RWPE1 (cell line): ENCODE measurements around the gene CCDC102A.

Source experiments
- CTCF ChIA-PET: fragments of 350-600 bp; sonication (Branson Sonifier 250); formaldehyde crosslinking; extraction: SDS; loops from one replicate; lab custom pipeline; 2021; lab: Yijun Ruan, JAX
- POLR2A ChIA-PET: fragments of 400-600 bp; formaldehyde crosslinking; extraction: SDS; loops from one replicate; lab custom pipeline; 2020; ENCODE audit warnings: antibody characterized with exemption; ENCODE audit not compliant: low non-redundant PET; lab: Yijun Ruan, JAX
- DNase-seq: peaks from one replicate; pipeline ENCODE4 v3.0.0; 2012; ENCODE audit warnings: low spot score
- H3K27ac ChIP-seq: fragments of 450-650 bp; 2 replicates; pipeline ENCODE4 v1.5.1; 2017
- CTCF ChIP-seq: fragments of 450-650 bp; conservative IDR thresholded peaks from 2 replicates; pipeline ENCODE4 v1.5.1; 2017; ENCODE audit warnings: low read depth, mild to moderate bottlenecking

Gene CCDC102A

GRCh38 chr16:57476546-57477410, 59.6 kb downstream of the CCDC102A start:
- no peak for TF ChIP-seq CTCF
- CTCF ChIA-PET: no interaction called here

DNA sequence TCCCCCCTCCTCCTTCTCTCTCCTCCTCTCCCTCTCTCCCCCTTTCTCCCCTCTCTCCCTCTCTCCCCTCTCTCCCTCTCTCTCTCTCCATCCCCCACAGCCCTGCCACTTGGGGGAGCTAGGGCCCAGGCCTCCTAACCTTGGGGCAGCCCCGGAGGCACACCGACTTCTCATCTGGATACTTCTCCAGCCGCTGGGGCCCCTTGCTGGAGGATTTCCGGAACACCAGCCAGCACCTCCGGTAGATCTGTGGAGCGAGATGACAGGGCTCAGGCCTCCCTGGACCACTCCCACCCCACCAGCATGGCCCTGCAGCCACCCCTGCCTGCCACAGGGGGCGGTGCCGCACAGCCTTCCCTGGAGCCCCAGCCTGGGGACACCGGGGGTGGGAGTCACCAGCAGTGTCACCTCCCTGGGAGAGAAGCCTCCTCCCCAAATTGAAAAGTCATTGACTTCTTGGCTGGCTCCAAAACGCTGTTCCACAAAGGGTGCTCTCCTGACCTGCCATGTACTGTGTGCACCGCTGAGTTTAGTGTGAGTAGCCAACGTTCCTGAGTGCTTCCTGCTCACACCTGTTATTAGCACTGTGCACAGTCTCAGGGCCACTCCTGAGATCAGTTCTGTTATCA, 60.5 kb downstream of the CCDC102A start:
- TF ChIP-seq CTCF: peak; percentile 21; the same call in 1 of the 2 replicates
- H3K27ac ChIP-seq: no peak overlapping the region
- DNase-seq: no peak
- ChIA-PET POLR2A (no interaction called here), CTCF (interaction anchor here (1.1 to 1.2 kb wide), 2 partner anchors 8 to 13 kb away, joined by 3 to 7 read pairs; partner anchors contain the start of gene POLR2C)

More at GRCh38 chr16:57476546-57477410, 59.6 kb downstream of the CCDC102A start:
- H3K27ac ChIP-seq: no peak overlapping the region
- DNase-seq: no peak
- POLR2A ChIA-PET: no interaction called here

DNA sequence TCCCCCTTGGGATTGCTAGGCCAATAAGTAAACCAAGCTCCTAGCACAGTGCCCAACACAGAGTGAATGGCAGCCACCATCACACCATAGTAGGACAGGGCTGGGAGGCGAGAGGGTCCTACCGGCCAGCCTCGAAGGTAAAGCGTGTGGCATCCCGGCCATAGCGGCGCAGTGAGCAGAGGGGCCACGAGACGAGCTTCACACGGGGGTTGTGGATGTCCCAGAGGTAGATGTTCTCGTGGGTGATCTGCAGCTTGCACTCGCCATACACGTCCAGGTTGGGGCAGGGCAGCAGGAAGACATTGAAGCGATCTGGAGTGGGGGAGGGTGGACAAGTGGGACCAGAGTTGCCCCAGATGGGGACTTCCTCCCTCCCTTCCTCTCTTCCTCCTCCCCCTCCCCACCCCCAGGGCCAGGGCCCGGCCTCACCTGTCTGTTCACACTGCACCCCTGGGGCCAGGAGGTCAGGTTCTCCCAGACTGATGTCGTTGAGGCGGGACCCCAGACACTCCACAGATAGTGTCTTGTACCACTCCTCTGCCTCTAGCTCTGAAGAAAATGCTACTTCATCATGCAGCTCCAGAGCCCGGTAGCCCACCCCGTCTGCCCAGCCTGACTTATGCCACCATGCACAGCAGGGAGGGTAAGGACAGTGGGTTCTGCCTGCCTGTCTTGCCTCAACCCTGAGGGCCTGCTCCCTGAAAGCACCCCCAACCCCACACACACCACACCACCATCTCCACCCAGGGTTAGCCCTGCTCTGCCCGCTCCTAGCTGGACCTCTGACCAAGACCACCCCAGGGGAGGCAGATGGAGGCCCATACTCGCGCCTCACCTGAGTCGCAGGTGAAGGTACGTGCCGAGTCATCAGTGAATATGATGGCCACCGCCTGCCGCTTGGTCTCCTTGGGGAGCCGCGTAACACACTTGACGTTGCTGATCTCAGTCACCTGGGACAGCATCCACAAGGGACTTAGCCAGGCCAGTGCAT, 61.4 kb downstream of the CCDC102A start:
- TF ChIP-seq CTCF: no peak
- H3K27ac ChIP-seq: 0 out of 2 replicates have a peak overlapping the region, but pooled peaks have one; percentile 9
- ChIA-PET CTCF (interaction anchor here (1.0 to 1.2 kb wide), 3 partner anchors 8 to 45 kb away, joined by 3 to 7 read pairs (median 5); partner anchors contain the start of gene POLR2C), POLR2A (no interaction called here)
- no peak for DNase-seq

DNA sequence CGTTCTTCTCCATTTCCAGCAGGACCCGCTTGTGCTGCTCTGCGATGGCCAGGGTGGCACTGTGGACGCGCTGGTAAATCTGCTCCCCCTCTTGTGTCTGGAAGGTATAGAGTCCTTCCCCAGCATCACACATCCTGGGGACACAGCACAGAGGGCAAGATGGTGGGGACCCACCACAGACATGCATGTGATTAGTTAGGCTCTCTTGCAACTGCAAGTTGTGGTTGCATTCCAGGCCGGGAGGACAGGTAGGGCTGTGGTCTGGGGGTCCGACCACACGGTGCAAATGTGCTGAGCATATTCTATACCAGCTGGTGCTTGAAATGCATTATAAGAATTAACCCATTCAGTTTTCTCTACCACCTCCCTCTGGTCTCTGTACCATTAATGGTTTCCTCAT, 62.5 kb downstream of the CCDC102A start:
- DNase-seq: no peak
- no peak for TF ChIP-seq CTCF
- CTCF ChIA-PET: interaction anchor here (0.6 to 1.3 kb wide), 4 partner anchors 12 to 46 kb away, joined by 3 to 5 read pairs (median 4); no protein-coding TSS in a partner anchor
- POLR2A ChIA-PET: interaction anchor here (0.6 kb wide), 1 partner anchor 727 kb away, joined by 3 read pairs; no protein-coding TSS in a partner anchor
- H3K27ac ChIP-seq: no peak overlapping the region; the same call in 1 of the 2 replicates

GRCh38 chr16:57473176-57473840, 63.1 kb downstream of the CCDC102A start:
- ChIA-PET CTCF (interaction anchor here (0.6 to 1.3 kb wide), 3 partner anchors 11 to 47 kb away, joined by 3 to 4 read pairs (median 4); no protein-coding TSS in a partner anchor), POLR2A (interaction anchor here (0.6 kb wide), 1 partner anchor 727 kb away, joined by 3 read pairs; no protein-coding TSS in a partner anchor)
- peak overlapping the region; percentile 58 for H3K27ac ChIP-seq
- DNase-seq: no peak
- no peak for TF ChIP-seq CTCF
